Common myeloid progenitor, CD34-positive (primary cell): ENCODE data around the gene TSPOAP1.

ENCODE experiments used
- CTCF ChIA-PET: fragments of 350-600 bp; sonication (Branson Sonifier 250); formaldehyde crosslinking; loops from one replicate; lab custom pipeline; 2021; ENCODE audit warnings: antibody characterized with exemption; lab: Charles Lee
- POLR2A ChIA-PET: fragments of 350-600 bp; sonication (Branson Sonifier 250); formaldehyde crosslinking; loops from one replicate; lab custom pipeline; 2021; ENCODE audit warnings: antibody characterized with exemption; lab: Charles Lee
- DNase-seq, 3 donors: peaks; one replicate each; pipeline versions ENCODE4 v3.0.0 to v3.0.0-alpha.2; 2013
- H3K27ac ChIP-seq, 2 experiments: 1 replicate in 1 of 2; 2 replicates in 1 of 2; pipeline ENCODE4 v1.7.0; 2013; ENCODE audit warnings: inconsistent platforms in 2 of 2, low read length in 2 of 2, mild to moderate bottlenecking in 2 of 2, low read depth in 1 of 2, moderate library complexity in 1 of 2; ENCODE audit not compliant: severe bottlenecking in 2 of 2, insufficient read depth in 1 of 2, poor library complexity in 1 of 2
- H3K27me3 ChIP-seq, 5 experiments: replicated peaks in 2 of 5; 1 replicate in 3 of 5; 2 replicates in 2 of 5; pipeline versions ENCODE4 v1.6.1 to v1.7.0; 2013; ENCODE audit warnings: low read length in 4 of 5, mild to moderate bottlenecking in 2 of 5, moderate library complexity in 2 of 5, inconsistent platforms in 1 of 5; ENCODE audit not compliant: insufficient read depth in 5 of 5, control insufficient read depth in 4 of 5
- H3K36me3 ChIP-seq, 4 experiments: 1 replicate in 2 of 4; 2 replicates in 2 of 4; pipeline versions ENCODE4 v1.6.1 to v1.7.0; 2013; ENCODE audit warnings: low read length in 3 of 4, control low read depth in 1 of 4, mild to moderate bottlenecking in 1 of 4; ENCODE audit not compliant: control insufficient read depth in 4 of 4, insufficient read depth in 4 of 4
- H3K4me1 ChIP-seq, 4 experiments: 1 replicate in 3 of 4; 2 replicates in 1 of 4; pipeline versions ENCODE4 v1.6.1 to v1.7.1; 2013; ENCODE audit warnings: low read length in 3 of 4, mild to moderate bottlenecking in 3 of 4, control low read depth in 1 of 4, inconsistent platforms in 1 of 4, moderate library complexity in 1 of 4; ENCODE audit not compliant: control insufficient read depth in 4 of 4, insufficient read depth in 4 of 4; ENCODE audit errors: control extremely low read depth in 1 of 4
- H3K4me3 ChIP-seq, 7 experiments: 1 replicate in 4 of 7; 2 replicates in 3 of 7; pipeline versions ENCODE4 v1.5.1 to v1.7.0; 2013; ENCODE audit warnings: mild to moderate bottlenecking in 7 of 7, low read length in 6 of 7, moderate library complexity in 6 of 7, inconsistent platforms in 2 of 7, low read depth in 2 of 7, control low read depth in 1 of 7; ENCODE audit not compliant: insufficient read depth in 4 of 7, control insufficient read depth in 1 of 7; ENCODE audit errors: extremely low read depth in 1 of 7
- H3K9me3 ChIP-seq, 5 experiments: 1 replicate in 4 of 5; 2 replicates in 1 of 5; pipeline versions ENCODE4 v1.6.1 to v1.7.1; 2013; ENCODE audit warnings: low read length in 4 of 5, mild to moderate bottlenecking in 2 of 5, inconsistent platforms in 1 of 5, low read depth in 1 of 5, moderate library complexity in 1 of 5; ENCODE audit not compliant: control insufficient read depth in 4 of 5, insufficient read depth in 2 of 5; ENCODE audit errors: control extremely low read depth in 1 of 5
- WGBS: methylation state at CpG from one replicate; pipeline ENCODE4 v1.1.5; 2013; ENCODE audit not compliant: insufficient coverage; 5-methylcytosine and 5-hydroxymethylcytosine counted together

Gene TSPOAP1

GRCh38 chr17:58307468-58308172 lies 21.0 kb downstream of the TSPOAP1 start:
- no peak for DNase-seq
- WGBS: 98% methylated on average over 18 of the region's 20 CpGs
- Histone ChIP-seq H3K4me3 (no peak overlapping the region), H3K27me3 (no peaks in the 10 kb centered on the region), H3K9me3 (no peaks in the 10 kb centered on the region), H3K27ac (no peak overlapping the region), H3K4me1 (peaks cover 0 to 45% (median 10%) of the 10 kb centered on the region in 4 experiments), H3K36me3 (peaks cover 0 to 62% (median 0%) of the 10 kb centered on the region in 4 experiments)
- ChIA-PET POLR2A (no interaction called here), CTCF (interaction anchor here (0.8 to 2.6 kb wide), 6 partner anchors 9 to 58 kb away, joined by 3 to 15 read pairs (median 4); partner anchors contain the start of gene TSPOAP1)

- Histone ChIP-seq H3K4me3 (no peak overlapping the region), H3K27ac (no peak overlapping the region), H3K9me3 (no peaks in the 10 kb centered on the region), H3K36me3 (peaks cover 0 to 64% (median 0%) of the 10 kb centered on the region in 4 experiments), H3K4me1 (peaks cover 0 to 54% (median 10%) of the 10 kb centered on the region in 4 experiments), H3K27me3 (no peaks in the 10 kb centered on the region)
- no peak for DNase-seq
- ChIA-PET POLR2A (no interaction called here), CTCF (interaction anchor here (0.9 to 7.0 kb wide), 4 partner anchors 10 to 107 kb away, joined by 3 to 55 read pairs (median 8); partner anchors contain the start of gene MPO)
- WGBS: 94% methylated on average over 9 of the region's 19 CpGs
Observed at GRCh38 chr17:58306131-58306951, 22.3 kb downstream of the TSPOAP1 start.

GRCh38 chr17:58305626-58306025 lies 23.0 kb downstream of the TSPOAP1 start:
- CTCF ChIA-PET: interaction anchor here (0.9 to 7.0 kb wide), 6 partner anchors 11 to 209 kb away, joined by 3 to 55 read pairs (median 5); partner anchors contain the start of genes MPO and MTMR4
- peaks cover 0 to 60% (median 0%) of the 10 kb centered on the region in 4 experiments for H3K36me3 ChIP-seq
- H3K27me3 ChIP-seq: no peaks in the 10 kb centered on the region
- WGBS: 95% methylated on average over 4 of the region's 8 CpGs
- DNase-seq: no peak
- H3K4me1 ChIP-seq: peaks cover 0 to 60% (median 10%) of the 10 kb centered on the region in 4 experiments
- H3K4me3 ChIP-seq: no peak overlapping the region
- H3K9me3 ChIP-seq: no peaks in the 10 kb centered on the region
- POLR2A ChIA-PET: no interaction called here
- H3K27ac ChIP-seq: no peak overlapping the region

GRCh38 chr17:58304750-58305486 lies 23.7 kb downstream of the TSPOAP1 start:
- no peaks in the 10 kb centered on the region for H3K9me3 ChIP-seq
- H3K36me3 ChIP-seq: peaks cover 0 to 54% (median 0%) of the 10 kb centered on the region in 4 experiments
- no peaks in the 10 kb centered on the region for H3K27me3 ChIP-seq
- WGBS: 99% methylated on average over 13 of the region's 14 CpGs
- no peak overlapping the region for H3K4me3 ChIP-seq
- CTCF ChIA-PET: interaction anchor here (1.0 to 7.0 kb wide), 12 partner anchors 10 to 210 kb away, joined by 3 to 55 read pairs (median 6); partner anchors contain the start of genes MPO, MTMR4 and TSPOAP1
- H3K4me1 ChIP-seq: peaks cover 0 to 54% (median 9%) of the 10 kb centered on the region in 4 experiments
- POLR2A ChIA-PET: no interaction called here
- no peak for DNase-seq
- H3K27ac ChIP-seq: no peak overlapping the region

- H3K4me1 ChIP-seq: peaks cover 0 to 46% (median 4%) of the 10 kb centered on the region in 4 experiments
- H3K27me3 ChIP-seq: no peaks in the 10 kb centered on the region
- H3K36me3 ChIP-seq: peaks cover 0 to 51% (median 0%) of the 10 kb centered on the region in 4 experiments
- no peaks in the 10 kb centered on the region for H3K9me3 ChIP-seq
- POLR2A ChIA-PET: no interaction called here
- no peak overlapping the region for H3K27ac ChIP-seq
- 46% methylated on average over 3 of the region's 10 CpGs for WGBS
- no peak overlapping the region for H3K4me3 ChIP-seq
- CTCF ChIA-PET: interaction anchor here (0.9 to 7.0 kb wide), 18 partner anchors 8 to 211 kb away, joined by 3 to 55 read pairs (median 4); partner anchors contain the start of genes MPO, MTMR4 and TSPOAP1
- DNase-seq: peak; percentile 63 to 76 (median 68)
Observed at GRCh38 chr17:58303971-58304749, 24.4 kb downstream of the TSPOAP1 start.
